GM12801 (cell line): ENCODE results near the gene FOXF2.

Experiments used
- CTCF ChIP-seq: IDR thresholded peaks from one replicate; pipeline ENCODE4 v1.5.1; 2011; ENCODE audit warnings: control low read depth; ENCODE audit not compliant: insufficient read length; ENCODE audit errors: extremely low read depth

The FOXF2 gene

GRCh38 chr6:1416191-1416760, 26.9 kb downstream of the FOXF2 start:
- TF ChIP-seq CTCF, result no peak

GRCh38 chr6:1416820-1417219, 27.4 kb downstream of the FOXF2 start:
- TF ChIP-seq CTCF, result no peak

- TF ChIP-seq CTCF, result no peak
These were observed 28.3 kb downstream of the FOXF2 start for GRCh38 chr6:1417718-1418117.

- no peak for TF ChIP-seq CTCF
These were observed 29.3 kb downstream of the FOXF2 start for GRCh38 chr6:1418471-1419191.

- TF ChIP-seq CTCF, result no peak
These were observed 31.0 kb downstream of the FOXF2 start for GRCh38 chr6:1420382-1420781.

GRCh38 chr6:1422290-1422689, 32.9 kb downstream of the FOXF2 start:
- TF ChIP-seq CTCF, result no peak

GRCh38 chr6:1423578-1423977, 34.2 kb downstream of the FOXF2 start:
- no peak for TF ChIP-seq CTCF
